Measurements from ENCODE around the gene PNCK. TPM values are rescaled to one million over a fixed set of nuclear protein-coding genes. Genes with fewer than 3 reads are reported as not detected.
"Not testable (repeated sequence)": the region's sequence is repeated elsewhere in the genome, so short reads cannot be mapped to it uniquely, and the experiment has no call there.

Gene PNCK
- not detected in 2 replicates for total RNA-seq

DNA sequence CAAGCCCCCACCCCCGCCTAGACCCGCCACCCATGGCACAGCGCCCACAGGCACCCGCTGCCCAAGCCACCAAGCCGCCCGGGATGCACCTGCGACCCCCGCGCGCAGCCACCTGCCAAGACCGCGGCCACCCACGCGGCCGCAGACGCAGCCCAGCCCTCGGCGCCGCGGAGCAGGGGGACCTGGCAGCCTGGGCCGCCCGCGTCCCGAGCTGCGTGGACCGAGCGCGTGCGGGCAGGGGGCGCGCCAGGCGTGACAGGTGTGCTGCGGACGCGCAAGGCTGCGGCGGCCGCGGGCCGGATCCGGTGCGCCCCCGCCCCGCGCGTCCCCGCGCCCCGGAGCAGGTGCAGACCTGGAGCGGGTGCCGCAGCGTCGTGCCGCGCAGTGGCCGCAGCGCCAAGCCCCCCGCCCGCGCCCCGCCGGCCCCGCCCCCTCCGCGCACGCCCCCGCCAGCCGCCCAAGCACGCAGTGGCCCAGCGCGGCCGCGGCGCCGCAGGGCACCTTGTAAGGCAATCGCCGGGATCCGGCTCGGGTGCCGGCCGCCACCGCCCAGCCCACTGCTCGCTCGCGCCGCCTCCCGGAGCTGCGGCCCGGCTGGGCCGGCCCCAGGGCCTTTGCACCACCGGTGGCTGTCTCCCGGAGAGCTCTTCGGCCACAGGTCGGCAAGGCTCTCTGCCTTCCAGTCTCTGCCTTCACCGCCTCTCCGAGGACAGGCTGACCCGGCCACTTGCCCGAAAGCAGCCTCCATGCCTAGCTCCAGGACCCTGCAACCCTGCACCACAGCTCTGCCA lies at the start of gene PNCK:
PNCK (minus strand) TSS at position 386 of the 791 bp plus-strand sequence. CDS start 737 bp downstream, outside the sequence.
- DNase-seq (ENCODE audit: extremely low read depth, low read depth, low spot score), result no peak

DNA sequence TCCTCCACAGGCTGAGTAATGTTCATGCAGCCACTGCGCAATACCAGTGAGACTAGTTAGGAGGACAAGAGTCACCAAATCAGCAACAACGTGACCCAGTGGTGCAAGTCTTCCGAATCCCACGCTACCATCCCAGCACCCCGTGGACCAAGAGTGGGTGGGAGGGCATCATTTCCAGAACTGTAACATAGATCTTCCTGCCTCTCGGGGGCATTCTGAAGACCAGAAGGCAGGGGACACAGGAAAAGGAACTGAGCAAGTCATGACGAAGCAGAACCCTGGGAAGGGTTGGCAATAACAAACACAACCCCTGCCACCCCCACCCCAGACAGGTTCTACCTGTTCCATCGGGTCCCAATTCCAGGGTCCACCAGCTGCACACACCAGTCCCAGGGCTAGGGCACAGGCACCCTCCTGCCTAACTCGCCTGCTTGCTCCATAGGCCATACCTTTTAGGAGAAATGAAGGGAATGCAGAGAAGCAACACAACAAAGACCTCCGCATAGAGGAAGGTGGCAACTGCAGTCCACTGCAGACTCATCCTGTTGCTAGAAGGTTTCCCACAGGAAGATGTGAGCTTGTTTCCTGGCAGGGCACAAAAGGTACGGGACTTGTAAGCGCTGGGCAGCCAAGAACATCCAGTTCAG lies 49.2 kb upstream of the PNCK start:
- no peak for DNase-seq (ENCODE audit: extremely low read depth, low read depth, low spot score)

DNA sequence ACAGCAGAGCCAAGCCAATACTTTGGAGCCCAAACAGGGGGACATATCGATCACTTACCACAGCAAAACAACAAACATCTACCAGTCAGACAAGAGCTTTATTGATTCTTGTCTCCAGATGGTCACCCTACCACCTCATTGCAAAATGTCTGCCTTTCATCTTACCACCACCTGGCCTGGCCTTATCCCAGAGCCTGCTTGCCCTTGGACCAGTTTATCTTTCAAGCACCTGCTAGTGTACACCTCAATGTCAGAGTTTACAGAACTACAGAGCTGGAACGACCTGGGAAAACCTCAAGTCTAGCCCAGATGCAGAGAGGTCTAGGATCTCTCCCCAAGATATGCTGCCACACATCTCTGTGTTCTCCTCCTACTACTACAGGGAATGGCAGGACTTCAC lies 46.1 kb upstream of the PNCK start:
- no peak for DNase-seq (ENCODE audit: extremely low read depth, low read depth, low spot score)

DNA sequence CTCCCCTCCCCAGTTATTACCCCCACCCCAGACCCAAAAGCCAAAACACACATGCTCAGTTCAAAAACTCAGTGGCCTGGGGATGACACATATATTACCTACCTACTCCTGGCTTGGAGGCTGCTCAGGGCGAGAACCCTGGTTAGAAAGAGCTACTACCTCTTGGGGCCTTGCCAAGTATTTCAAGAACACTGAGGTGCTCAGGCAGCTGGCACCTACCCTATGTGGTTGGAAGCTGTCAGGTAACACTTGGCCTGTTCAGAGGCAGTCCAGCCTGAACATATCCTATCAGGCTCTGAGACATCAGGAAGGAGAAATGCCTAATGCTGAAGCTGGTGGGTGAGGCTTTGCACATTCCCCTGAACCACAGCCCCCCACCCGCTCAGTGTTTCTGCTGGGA lies 45.6 kb upstream of the PNCK start:
- no peak for DNase-seq (ENCODE audit: extremely low read depth, low read depth, low spot score)

DNA sequence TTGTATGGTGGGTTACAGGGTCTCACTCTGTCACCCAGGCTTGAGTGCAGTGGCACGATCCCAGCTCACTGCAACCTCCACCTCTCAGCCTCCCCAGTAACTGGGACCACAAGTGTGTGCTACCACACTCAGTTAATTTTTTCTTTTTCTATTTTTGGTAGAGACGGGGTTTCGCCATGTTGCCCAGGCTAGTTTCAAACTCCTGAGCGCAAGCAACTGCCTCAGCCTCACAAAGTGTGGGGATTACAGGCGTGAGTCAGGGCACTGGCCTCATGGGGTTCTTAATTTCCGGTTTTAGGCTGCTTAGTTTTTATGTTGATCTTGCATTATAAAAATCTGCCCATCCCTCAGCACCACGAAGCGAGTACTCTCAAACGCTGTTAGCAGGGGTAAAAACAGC lies 43.8 kb upstream of the PNCK start:
- DNase-seq (ENCODE audit: extremely low read depth, low read depth, low spot score), result no peak

DNA sequence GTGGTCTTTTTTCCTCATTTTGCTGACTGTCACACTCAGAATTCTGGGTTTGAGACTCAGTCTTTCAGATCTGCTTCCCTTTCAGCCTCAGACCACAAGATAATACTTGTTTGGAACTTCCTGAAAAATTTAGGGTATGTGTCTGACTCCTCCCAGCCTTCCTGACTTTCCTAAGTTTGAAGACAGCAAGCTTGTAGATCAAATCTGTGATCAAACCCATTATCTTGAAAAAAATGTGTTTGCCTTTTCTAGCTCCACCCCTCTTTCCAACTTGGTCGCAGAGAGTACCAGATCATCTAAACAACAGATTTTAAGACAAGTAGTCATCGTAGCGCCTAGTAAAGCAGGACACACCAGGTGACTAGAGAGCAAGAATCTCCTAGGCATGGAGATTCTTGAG lies 40.6 kb upstream of the PNCK start:
- DNase-seq (ENCODE audit: extremely low read depth, low read depth, low spot score), result no peak

DNA sequence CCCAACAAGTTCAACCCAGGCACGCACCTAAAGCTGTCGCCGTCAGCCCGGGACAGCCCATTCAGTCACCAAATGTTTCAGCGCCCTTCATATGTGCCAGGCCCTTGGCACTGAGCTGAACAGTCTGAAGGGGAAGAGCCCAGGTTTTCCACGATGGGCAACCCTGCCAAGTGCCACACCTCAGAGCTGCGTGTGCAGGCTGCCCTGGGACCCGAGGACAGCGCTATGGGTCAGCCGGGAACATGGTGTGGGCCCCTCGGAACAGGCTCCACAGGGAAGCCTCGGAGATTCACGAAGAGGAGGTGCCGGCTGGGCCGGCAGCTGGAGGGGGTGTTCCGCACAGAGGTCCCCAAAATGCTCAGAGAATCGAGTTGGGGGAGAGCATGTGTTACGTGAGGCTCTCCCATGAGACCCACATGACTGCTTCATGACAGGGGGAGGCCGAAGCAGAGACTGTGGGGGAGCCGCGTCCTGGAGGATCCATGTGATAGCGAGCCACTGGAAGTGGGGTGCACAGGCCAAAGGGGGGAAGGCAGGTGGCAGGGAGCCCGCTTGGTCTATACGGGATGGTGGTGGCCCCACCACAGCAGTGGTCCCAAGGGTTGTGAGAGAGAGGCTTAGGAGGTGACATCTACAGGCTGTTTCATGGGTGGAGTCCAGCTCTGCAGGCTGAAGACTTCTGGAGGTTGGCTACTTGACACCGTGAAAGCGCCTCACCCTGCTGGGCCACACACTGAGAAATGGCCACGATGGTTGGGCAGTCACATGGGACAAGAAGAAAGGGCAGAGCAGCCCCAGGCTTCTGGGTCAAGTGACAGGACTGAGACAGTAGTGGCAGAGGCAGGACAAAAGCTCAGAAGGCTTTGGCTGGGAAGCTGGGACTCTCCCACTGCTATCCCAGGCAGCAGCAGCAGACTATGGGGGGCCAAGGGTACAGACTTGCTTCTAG lies 36.4 kb upstream of the PNCK start:
- no peak for DNase-seq (ENCODE audit: extremely low read depth, low read depth, low spot score)

DNA sequence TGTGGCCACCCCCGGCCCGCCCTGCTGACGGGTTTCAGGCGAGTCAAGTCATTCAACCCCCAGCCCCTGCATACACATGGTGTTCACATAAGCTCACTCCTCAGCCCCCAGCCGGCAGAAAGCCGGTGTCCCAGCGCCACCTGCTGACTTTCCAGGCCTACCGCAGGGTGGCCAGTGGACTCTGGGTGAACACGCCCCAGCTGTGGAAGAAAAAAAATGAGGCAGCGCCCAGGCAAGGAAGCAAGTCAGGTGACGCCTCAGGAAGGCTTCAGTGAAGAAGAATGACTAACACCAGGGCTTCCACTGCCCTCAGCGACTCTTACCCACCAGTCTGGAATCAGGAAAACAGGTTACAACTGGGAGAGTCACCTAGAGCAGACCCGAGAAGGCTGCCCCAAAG lies 34.8 kb upstream of the PNCK start:
- no peak for DNase-seq (ENCODE audit: extremely low read depth, low read depth, low spot score)

DNA sequence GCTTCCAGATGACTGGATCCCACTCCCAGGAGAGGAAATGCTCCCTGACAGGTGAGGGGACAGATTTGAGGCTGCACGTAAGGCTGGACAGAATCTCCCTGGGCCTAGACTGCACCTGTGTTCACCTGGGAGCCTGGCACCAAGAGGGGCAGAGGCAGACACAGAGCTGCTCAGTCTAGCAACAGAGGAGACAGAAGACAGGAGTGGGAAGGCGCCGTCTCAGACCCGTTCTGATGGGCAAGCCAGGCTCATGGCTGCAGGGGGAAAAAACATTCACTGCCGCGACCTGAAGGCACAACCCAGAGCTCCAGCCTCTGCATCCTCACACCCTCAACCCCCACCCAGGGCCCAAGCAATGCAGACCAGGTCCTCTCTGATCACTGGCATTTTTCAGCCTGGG lies 33.8 kb upstream of the PNCK start:
- no peak for DNase-seq (ENCODE audit: extremely low read depth, low read depth, low spot score)

DNA sequence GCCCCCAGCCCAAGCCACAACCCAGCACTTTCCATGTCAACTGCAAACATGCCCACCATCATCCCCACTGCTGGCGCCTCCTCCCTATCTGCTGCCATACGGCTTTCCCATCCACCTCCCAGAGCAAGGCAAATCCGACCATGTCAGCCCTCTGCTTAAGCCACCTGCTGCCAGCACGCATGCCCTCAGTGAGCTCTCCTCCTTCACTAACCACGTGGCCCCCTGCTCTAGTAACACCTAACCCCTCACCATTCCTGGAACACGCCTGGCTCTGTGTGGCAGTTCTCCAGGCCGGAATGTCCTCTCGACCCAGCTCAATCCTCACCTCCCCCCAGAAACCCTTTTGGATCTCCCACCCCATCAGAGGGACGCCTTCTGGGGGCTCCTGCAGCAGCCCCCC lies 33.2 kb upstream of the PNCK start:
- DNase-seq (ENCODE audit: extremely low read depth, low read depth, low spot score), result no peak

DNA sequence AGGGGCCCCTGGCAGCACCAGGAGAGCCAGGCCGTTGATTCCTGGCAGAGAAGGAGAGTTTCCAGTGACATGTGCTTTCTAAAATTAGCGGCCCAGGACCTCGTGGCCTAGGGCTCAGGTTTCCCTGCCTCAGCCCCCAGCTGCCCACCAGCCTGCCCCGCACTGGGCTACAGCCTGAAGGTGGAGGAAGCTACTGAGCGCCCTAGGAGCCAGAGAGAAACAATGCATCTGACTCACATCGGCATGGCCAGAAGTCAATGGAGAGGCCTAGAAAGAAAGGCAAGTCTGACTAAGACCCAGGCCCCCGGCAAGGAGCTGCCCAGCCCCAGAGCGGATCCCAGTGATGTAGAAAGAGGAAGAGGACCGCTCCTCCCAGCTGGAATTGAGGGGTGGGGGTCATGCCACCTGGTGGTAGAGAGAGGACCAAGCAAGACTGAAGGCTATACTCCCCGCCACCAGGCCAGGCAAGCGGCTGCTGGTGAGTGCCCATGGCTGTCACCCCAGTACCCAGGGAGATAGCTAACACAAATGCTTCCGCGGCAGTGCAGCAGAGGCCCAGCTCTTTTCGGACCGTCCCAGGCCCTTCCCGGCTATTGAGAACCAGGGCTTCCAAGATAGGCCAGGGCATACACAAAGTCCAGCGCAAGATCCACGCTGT lies 31.9 kb upstream of the PNCK start:
- not testable (repeated sequence) for DNase-seq (ENCODE audit: extremely low read depth, low read depth, low spot score)

DNA sequence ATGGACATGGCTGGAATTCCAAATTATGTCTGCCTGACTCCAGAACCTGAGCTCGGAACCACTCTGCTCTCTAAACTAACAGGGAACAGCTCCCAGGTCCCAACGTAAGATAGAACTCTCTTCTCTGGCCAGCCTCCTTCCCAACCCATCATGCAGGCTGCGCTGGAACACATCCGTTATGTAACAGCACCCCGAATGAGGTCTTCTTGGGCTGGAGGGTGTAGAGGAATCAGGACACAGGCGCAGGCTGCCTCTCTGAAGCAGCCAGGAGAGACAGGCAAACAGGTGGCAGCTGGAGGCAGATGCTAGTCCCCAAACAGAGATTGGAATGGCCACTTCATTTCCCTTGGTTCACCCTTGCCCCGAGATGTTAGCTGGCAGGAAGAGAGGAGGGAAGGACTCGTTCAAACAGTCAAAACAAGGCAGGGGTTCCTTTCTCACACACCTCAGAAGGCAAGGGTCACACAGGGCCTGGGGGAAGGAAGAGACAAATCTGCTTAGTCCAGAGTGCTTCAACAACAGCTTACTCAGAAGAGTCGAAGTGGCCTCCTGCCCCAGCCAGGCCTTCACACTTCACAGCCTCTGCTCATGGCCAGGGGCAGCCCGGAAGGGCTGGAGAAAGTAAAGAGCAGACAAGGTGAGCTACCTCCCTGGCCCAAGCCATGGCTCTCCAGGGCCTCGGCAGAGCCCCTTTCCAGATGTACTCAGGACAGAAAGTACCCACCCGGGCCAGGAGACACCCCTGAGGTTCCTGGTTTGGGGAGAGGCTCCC lies 31.2 kb upstream of the PNCK start:
- DNase-seq (ENCODE audit: extremely low read depth, low read depth, low spot score), result not testable (repeated sequence)

DNA sequence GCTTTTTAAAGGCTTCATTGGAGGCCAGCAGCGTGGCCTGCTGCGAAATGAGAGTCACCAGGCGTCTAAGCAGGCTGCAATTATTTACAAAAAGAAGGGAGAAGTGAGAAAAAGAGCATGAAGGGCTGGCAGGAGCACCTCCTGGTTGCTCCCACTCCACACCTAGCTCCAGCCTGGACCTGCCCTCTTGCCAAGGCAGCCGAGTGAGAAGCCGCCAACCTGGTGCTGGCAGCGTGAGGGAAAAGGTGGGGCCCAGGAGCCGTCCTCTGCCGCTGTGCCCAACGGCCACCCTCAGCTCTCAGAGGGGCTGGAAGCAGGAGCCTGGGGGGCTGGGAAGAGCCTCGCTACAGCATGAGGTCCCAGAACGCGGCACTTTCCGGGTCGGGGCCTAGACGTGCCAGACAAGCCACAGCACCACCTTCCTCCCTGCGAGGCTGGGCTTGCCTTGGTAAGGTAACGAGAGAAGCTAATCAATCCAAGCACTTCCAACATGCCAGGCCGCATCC lies 30.5 kb upstream of the PNCK start:
- no peak for DNase-seq (ENCODE audit: extremely low read depth, low read depth, low spot score)

DNA sequence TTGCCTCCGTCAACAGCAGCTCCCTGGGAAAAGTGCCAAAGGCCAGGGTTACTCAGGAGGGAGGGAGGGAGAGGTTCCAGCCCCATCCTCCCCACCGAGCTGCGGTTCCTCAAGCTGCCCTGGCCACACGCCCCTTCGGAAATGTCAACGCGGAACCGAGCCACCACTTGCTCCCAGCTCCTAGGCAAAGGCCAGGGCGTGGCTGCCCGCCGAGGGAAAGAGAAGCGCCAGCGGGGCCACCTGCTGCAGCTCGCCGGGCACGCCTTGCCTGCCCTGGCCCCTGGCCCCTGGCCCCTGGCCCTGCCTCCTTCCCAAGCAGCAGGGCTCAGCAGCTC lies 29.4 kb upstream of the PNCK start:
- DNase-seq (ENCODE audit: extremely low read depth, low read depth, low spot score), result no peak

DNA sequence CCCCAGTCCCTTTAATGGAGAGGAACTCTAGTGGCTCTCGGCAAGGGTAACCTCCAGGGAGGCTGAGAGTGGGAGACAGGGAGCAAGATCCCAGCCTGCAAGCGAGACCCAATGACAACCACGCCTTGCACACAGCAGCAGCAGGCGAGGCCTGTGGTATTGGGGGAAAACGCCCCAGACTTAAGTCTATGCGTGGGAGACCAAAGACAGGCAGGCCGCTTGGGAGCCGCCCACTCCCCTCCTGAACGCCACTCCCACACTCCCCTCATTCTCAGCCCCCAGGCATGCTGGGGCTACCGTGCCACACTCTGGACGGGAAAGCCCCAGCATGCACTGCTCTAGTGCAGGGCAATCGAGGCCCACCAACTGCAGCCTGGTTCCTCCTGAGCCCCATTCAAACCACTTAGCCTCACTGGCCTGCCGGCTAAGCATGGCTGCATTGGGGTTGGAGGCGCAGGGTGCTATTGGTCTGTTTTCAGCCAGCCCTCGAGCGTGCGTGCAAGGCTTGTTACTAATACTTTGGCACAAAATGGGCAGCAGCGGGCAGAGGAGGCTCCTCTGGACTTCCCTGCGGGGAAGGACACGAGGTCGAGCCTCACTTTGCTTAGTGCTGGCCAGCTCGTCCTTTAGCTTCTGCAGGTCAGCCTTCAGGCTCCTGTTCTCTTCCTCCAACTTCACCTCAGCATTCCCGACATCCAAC lies 28.9 kb upstream of the PNCK start:
- no peak for DNase-seq (ENCODE audit: extremely low read depth, low read depth, low spot score)

DNA sequence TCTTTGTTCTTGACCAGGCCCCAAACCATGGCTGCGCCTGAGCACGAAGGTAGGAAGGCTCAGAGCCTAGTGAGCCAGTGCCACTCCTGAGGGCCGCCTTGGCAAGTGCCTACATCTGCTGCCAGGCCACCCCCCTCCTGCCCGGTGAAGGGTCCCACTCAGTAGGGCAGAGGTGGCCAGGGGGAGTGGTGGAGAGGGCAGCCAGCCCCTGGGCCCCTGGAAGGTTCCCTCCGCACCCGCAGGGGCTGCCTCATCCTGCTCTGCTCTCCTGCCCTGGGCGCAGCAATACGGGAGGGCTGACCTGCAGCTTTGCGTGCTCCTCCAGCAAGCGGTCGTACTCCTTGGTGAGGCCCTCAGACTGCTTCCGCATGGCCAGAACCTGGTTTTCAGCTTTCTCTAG lies 28.1 kb upstream of the PNCK start:
- DNase-seq (ENCODE audit: extremely low read depth, low read depth, low spot score), result no peak

DNA sequence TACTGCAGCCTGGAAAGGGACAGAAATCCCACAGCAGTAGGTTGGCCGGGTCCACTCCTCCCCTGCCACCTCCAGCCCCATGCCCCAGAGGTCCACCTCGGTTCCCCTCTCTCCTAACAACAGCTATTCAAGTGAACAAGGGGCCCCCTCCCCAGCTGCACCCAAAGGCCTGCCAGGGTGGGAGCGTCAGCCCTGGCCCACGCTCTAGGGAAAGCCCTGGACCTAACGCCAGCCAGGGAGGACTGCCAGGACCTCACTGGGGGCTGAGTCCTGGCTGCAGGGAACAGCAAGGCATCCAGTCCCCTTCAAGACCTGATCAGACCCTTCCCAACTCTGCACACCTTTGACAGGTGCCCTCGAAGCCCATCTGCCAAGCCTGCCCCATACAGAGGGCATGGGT lies 27.4 kb upstream of the PNCK start:
- no peak for DNase-seq (ENCODE audit: extremely low read depth, low read depth, low spot score)

DNA sequence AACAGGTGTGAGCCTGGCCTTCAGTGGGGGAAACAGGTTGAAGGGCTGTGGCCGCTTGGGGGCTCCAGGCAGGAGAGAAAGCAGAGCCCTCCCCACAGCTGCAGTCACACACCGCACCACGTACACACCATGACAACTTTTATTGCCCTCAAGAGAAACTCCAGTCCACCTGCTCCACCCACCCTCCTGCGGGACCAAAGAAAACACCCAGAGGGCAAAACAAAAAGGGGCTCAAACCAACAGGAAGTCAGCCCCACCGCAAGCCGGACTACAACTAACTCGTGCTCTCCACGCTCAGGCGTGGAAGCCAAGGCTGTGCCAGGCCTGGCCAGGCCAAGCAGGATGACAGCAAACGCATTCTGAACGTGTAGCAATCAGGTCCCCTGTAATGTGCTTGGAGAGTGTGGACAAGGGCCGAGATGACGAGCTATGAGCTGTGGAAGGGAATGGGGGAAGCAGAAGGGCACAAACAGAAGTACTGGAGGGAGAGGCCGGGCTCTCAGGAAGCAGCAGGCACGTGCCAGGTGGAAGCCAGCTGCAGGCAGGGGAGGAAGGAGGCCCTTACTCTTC lies 26.8 kb upstream of the PNCK start:
- DNase-seq (ENCODE audit: extremely low read depth, low read depth, low spot score), result no peak

DNA sequence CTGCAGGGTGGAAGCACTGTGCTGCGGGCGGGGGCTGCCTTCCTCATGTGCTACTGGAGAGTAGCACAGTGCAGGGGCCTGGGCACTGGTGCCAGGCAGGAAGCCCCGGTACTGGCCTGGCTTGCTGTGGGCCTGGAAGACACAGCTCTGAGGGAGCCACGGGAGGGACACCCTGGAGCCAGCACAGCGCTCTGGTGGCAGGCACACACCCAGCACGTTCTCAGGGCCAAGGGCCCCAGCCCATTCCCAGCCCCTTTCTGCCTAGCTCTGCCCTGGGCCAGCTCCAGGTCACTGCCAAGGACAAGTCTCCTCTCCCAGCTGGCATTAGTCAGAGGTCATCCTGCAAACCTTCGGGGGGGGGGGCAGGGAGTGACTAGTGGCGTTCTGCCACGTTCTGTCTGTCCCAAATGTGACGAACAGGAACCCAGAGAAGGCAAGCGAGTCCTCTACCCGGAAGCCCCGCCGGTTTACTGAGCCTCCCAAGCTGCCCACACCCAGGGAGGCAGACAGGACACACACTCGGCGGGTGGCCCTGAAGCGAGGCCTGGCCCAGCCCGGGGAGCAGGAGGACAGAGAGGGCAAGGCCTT lies 26.3 kb upstream of the PNCK start:
- not testable (repeated sequence) for DNase-seq (ENCODE audit: extremely low read depth, low read depth, low spot score)

All from glomerular endothelial cell (primary cell).